GM23248 (cell line): ENCODE data around the gene ZFPM1. TPM values are rescaled to one million over a fixed set of nuclear protein-coding genes. Genes with fewer than 3 reads are reported as not detected.
A peak's percentile ranks its signal among the peaks of the same experiment; 100 is the strongest.
"Not testable (repeated sequence)": the region's sequence is repeated elsewhere in the genome, so short reads cannot be mapped to it uniquely, and the experiment has no call there.

Source experiments
- DNase-seq: peaks from one replicate; pipeline ENCODE4 v3.0.0-alpha.2; 2015
- H2AFZ ChIP-seq: fragments of 200-600 bp; sonication (generic); 2 replicates; pipeline ENCODE4 v1.6.1; 2016; ENCODE audit warnings: antibody characterized with exemption
- H3F3A ChIP-seq: fragments of 200-600 bp; sonication (generic); 2 replicates; pipeline ENCODE4 v1.6.1; 2016; ENCODE audit warnings: mild to moderate bottlenecking, antibody characterized with exemption, mixed run types; ENCODE audit not compliant: insufficient read depth
- H3K27ac ChIP-seq: fragments of 200-600 bp; sonication (generic); 2 replicates; pipeline ENCODE4 v1.5.1; 2016; ENCODE audit warnings: mild to moderate bottlenecking
- H3K27me3 ChIP-seq: fragments of 200-600 bp; sonication (generic); replicated peaks from 2 replicates; pipeline ENCODE4 v1.6.1; 2016; ENCODE audit warnings: mild to moderate bottlenecking; ENCODE audit not compliant: insufficient read depth
- H3K36me3 ChIP-seq: fragments of 200-600 bp; sonication (generic); 2 replicates; pipeline ENCODE4 v1.6.1; 2016; ENCODE audit warnings: low read depth, mild to moderate bottlenecking
- H3K4me1 ChIP-seq: fragments of 200-600 bp; sonication (generic); 2 replicates; pipeline ENCODE4 v1.6.1; 2016; ENCODE audit warnings: mild to moderate bottlenecking; ENCODE audit not compliant: insufficient read depth
- H3K4me2 ChIP-seq: fragments of 200-600 bp; sonication (generic); one replicate; pipeline ENCODE4 v1.6.1; 2016; ENCODE audit warnings: mild to moderate bottlenecking; ENCODE audit not compliant: unreplicated experiment
- H3K4me3 ChIP-seq: fragments of 200-600 bp; sonication (generic); 2 replicates; pipeline ENCODE4 v1.5.1; 2016; ENCODE audit warnings: mild to moderate bottlenecking
- H3K79me2 ChIP-seq: fragments of 200-600 bp; sonication (generic); 2 replicates; pipeline ENCODE4 v1.6.1; 2016; ENCODE audit warnings: mild to moderate bottlenecking; ENCODE audit not compliant: insufficient read depth
- H3K9ac ChIP-seq: fragments of 200-600 bp; sonication (generic); 2 replicates; pipeline ENCODE4 v1.6.1; 2016; ENCODE audit warnings: mild to moderate bottlenecking
- H3K9me2 ChIP-seq: fragments of 200-600 bp; sonication (generic); 2 replicates; pipeline ENCODE4 v1.6.1; 2016; ENCODE audit warnings: mixed run types, mild to moderate bottlenecking, moderate library complexity; ENCODE audit not compliant: insufficient read depth
- H3K9me3 ChIP-seq: fragments of 200-600 bp; sonication (generic); one replicate; pipeline ENCODE4 v1.6.1; 2017; ENCODE audit warnings: low read depth
- H4K20me1 ChIP-seq: fragments of 200-600 bp; sonication (generic); 2 replicates; pipeline ENCODE4 v1.6.0; 2016; ENCODE audit not compliant: insufficient read depth
- EZH2 ChIP-seq: fragments of 200-600 bp; sonication (generic); IDR thresholded peaks from 2 replicates; pipeline ENCODE4 v1.6.1; 2018; ENCODE audit warnings: antibody characterized with exemption, mild to moderate bottlenecking; ENCODE audit not compliant: insufficient read depth, poor library complexity, severe bottlenecking
- EZH2phosphoT487 ChIP-seq: fragments of 200-600 bp; sonication (generic); IDR thresholded peaks from 2 replicates; pipeline ENCODE4 v1.6.1; 2018; ENCODE audit warnings: antibody characterized with exemption, moderate library complexity, mild to moderate bottlenecking, low read depth; ENCODE audit not compliant: insufficient read depth
- WGBS, 2 experiments: methylation state at CpG; one replicate each; pipeline ENCODE4 v1.1.6; 2015 to 2017; ENCODE audit warnings: low lambda C conversion rate in 2 of 2, low coverage in 1 of 2; ENCODE audit errors: missing lambda C conversion rate in 2 of 2; 5-methylcytosine and 5-hydroxymethylcytosine counted together
- in situ Hi-C: fragments of 300-500 bp; cut with MboI; formaldehyde crosslinking; loops from 2 replicates; pipeline ENCODE4 v1.15.0; 2020
- polyA plus RNA-seq: library from polyadenylated mRNA; unstranded; fragments of >200 nt; fragmentation: Nextera tagmentation; extraction: Ambion mirVana; gene quantifications from 2 replicates; pipeline ENCODE4 v1.2.1, GENCODE V29; 2016
- total RNA-seq: library from RNA; depleted of rRNA; stranded (reverse); fragments of >200 nt; shearing (Covaris generic); gene quantifications from 2 replicates; pipeline ENCODE4 v1.2.3, GENCODE V29; 2014

Gene ZFPM1
- total and polyA plus RNA-seq, 2 experiments from 2014 or later = 0.06 to 2.4 TPM

GRCh38 chr16:88466949-88467348 is 13.9 kb downstream of the ZFPM1 start:
- no peak overlapping the region for H3K27ac ChIP-seq
- TF ChIP-seq EZH2phosphoT487 (no peak), EZH2 (no peak)
- no peaks in the 10 kb centered on the region for H4K20me1 ChIP-seq
- in situ Hi-C loops = no loop called here
- H3K9ac ChIP-seq = no peak overlapping the region
- 73 to 88% methylated on average over 8 to 13 of the region's 13 CpGs for WGBS, 2 experiments
- no peaks in the 10 kb centered on the region for H3K9me3 ChIP-seq
- H3K4me2 ChIP-seq = no peak overlapping the region
- H3F3A ChIP-seq = no peaks in the 10 kb centered on the region
- no peak overlapping the region for H3K4me3 ChIP-seq
- no peaks in the 10 kb centered on the region for H3K4me1 ChIP-seq
- H3K9me2 ChIP-seq = no peaks in the 10 kb centered on the region
- no peaks in the 10 kb centered on the region for H3K27me3 ChIP-seq
- H2AFZ ChIP-seq = no peak overlapping the region
- H3K36me3 ChIP-seq = no peaks in the 10 kb centered on the region
- DNase-seq = no peak
- no peaks in the 10 kb centered on the region for H3K79me2 ChIP-seq

- Histone ChIP-seq H3K79me2 (no peaks in the 10 kb centered on the region), H3K4me2 (no peak overlapping the region), H3K4me3 (no peak overlapping the region), H3F3A (no peaks in the 10 kb centered on the region), H3K36me3 (no peaks in the 10 kb centered on the region), H4K20me1 (no peaks in the 10 kb centered on the region), H3K27me3 (no peaks in the 10 kb centered on the region), H3K9me2 (no peaks in the 10 kb centered on the region), H3K9me3 (no peaks in the 10 kb centered on the region), H3K27ac (no peak overlapping the region), H3K9ac (no peak overlapping the region), H3K4me1 (no peaks in the 10 kb centered on the region), H2AFZ (no peak overlapping the region)
- in situ Hi-C loops = no loop called here
- DNase-seq = no peak
- no peak for TF ChIP-seq EZH2phosphoT487
- TF ChIP-seq EZH2 = no peak
- WGBS, 2 experiments = 77 to 80% methylated on average over 14 to 18 of the region's 18 CpGs
These were observed 14.5 kb downstream of the ZFPM1 start for GRCh38 chr16:88467541-88467944.

GRCh38 chr16:88468275-88469129 is 15.4 kb downstream of the ZFPM1 start:
- no peak overlapping the region for H3K4me2 ChIP-seq
- no peaks in the 10 kb centered on the region for H3K9me2 ChIP-seq
- TF ChIP-seq EZH2phosphoT487 (no peak), EZH2 (no peak)
- no peak overlapping the region for H2AFZ ChIP-seq
- no peaks in the 10 kb centered on the region for H3K9me3 ChIP-seq
- 24 to 26% methylated on average over 15 to 20 of the region's 20 CpGs for WGBS, 2 experiments
- in situ Hi-C loops = no loop called here
- no peaks in the 10 kb centered on the region for H3K27me3 ChIP-seq
- H3K9ac ChIP-seq = no peak overlapping the region
- no peaks in the 10 kb centered on the region for H3F3A ChIP-seq
- DNase-seq = peak; percentile 41
- H4K20me1 ChIP-seq = no peaks in the 10 kb centered on the region
- no peaks in the 10 kb centered on the region for H3K79me2 ChIP-seq
- H3K4me1 ChIP-seq = no peaks in the 10 kb centered on the region
- no peak overlapping the region for H3K27ac ChIP-seq
- no peak overlapping the region for H3K4me3 ChIP-seq
- no peaks in the 10 kb centered on the region for H3K36me3 ChIP-seq

GRCh38 chr16:88469615-88470395 is 16.7 kb downstream of the ZFPM1 start:
- Histone ChIP-seq H3K9ac (no peak overlapping the region), H3K4me1 (no peaks in the 10 kb centered on the region), H3K4me3 (no peak overlapping the region), H4K20me1 (no peaks in the 10 kb centered on the region), H3K27me3 (no peaks in the 10 kb centered on the region), H3K79me2 (no peaks in the 10 kb centered on the region), H3K36me3 (no peaks in the 10 kb centered on the region), H3K4me2 (no peak overlapping the region), H2AFZ (no peak overlapping the region), H3F3A (no peaks in the 10 kb centered on the region), H3K27ac (no peak overlapping the region), H3K9me2 (no peaks in the 10 kb centered on the region), H3K9me3 (no peaks in the 10 kb centered on the region)
- in situ Hi-C loops = no loop called here
- TF ChIP-seq EZH2phosphoT487 (no peak), EZH2 (no peak)
- no peak for DNase-seq
- 72 to 79% methylated on average over 18 to 19 of the region's 19 CpGs for WGBS, 2 experiments

- H3K9me2 ChIP-seq, H3K4me2 ChIP-seq, H3K4me3 ChIP-seq, H3K79me2 ChIP-seq, H3F3A ChIP-seq, in situ Hi-C loops, H3K9me3 ChIP-seq, H2AFZ ChIP-seq, H3K36me3 ChIP-seq, H4K20me1 ChIP-seq, H3K9ac ChIP-seq, H3K27me3 ChIP-seq, H3K27ac ChIP-seq, DNase-seq, H3K4me1 ChIP-seq: not testable (repeated sequence)
- 96 to 100% methylated on average over 5 to 10 of the region's 13 CpGs for WGBS, 2 experiments
These were observed 17.3 kb downstream of the ZFPM1 start for GRCh38 chr16:88470396-88470680.

- H3K9me3 ChIP-seq, in situ Hi-C loops, H4K20me1 ChIP-seq: not testable (repeated sequence)
These were observed 17.6 kb downstream of the ZFPM1 start for GRCh38 chr16:88470696-88471095.

More at GRCh38 chr16:88470696-88471095, 17.6 kb downstream of the ZFPM1 start:
- H3K79me2 ChIP-seq, H3K4me2 ChIP-seq, H3K9ac ChIP-seq, H3K4me1 ChIP-seq, H3K27ac ChIP-seq, DNase-seq, H3K27me3 ChIP-seq, H2AFZ ChIP-seq, H3F3A ChIP-seq, H3K36me3 ChIP-seq, H3K4me3 ChIP-seq, H3K9me2 ChIP-seq: not testable (repeated sequence)
- WGBS, 2 experiments = 94 to 96% methylated on average over 10 to 16 of the region's 24 CpGs
